Calu3 (cell line): ENCODE data around the gene POC1A. TPM values are rescaled to one million over a fixed set of nuclear protein-coding genes. Genes with fewer than 3 reads are reported as not detected.

Experiments used
- BruUV-seq: library from RNA; stranded (reverse); fragments of 400-500 nt; replicated peaks from 2 replicates; lab custom pipeline; 2021; lab: Mats Ljungman, UMichigan
- CTCF ChIA-PET: fragments of 300-600 bp; sonication (Branson Sonifier 250); formaldehyde crosslinking; loops from one replicate; lab custom pipeline; 2022; ENCODE audit warnings: antibody characterized with exemption; lab: Charles Lee
- DNase-seq: peaks from one replicate; pipeline ENCODE4 v3.0.0; 2022
- H3K27ac Mint-ChIP-seq: one replicate; pipeline ENCODE4 v1.8.0; 2022; ENCODE audit warnings: mixed read lengths; ENCODE audit not compliant: unreplicated experiment
- H3K27me3 Mint-ChIP-seq: one replicate; pipeline ENCODE4 v1.8.0; 2022; ENCODE audit warnings: mixed read lengths; ENCODE audit not compliant: unreplicated experiment
- H3K36me3 Mint-ChIP-seq: one replicate; pipeline ENCODE4 v1.8.0; 2022; ENCODE audit warnings: mild to moderate bottlenecking, moderate library complexity, mixed read lengths; ENCODE audit not compliant: insufficient read depth, unreplicated experiment
- H3K4me1 Mint-ChIP-seq: one replicate; pipeline ENCODE4 v1.8.0; 2022; ENCODE audit warnings: mild to moderate bottlenecking, low read depth, mixed read lengths; ENCODE audit not compliant: unreplicated experiment
- H3K4me3 Mint-ChIP-seq: one replicate; pipeline ENCODE4 v1.8.0; 2022; ENCODE audit warnings: mild to moderate bottlenecking, low read depth, moderate library complexity, mixed read lengths; ENCODE audit not compliant: unreplicated experiment
- H3K9me3 Mint-ChIP-seq: one replicate; pipeline ENCODE4 v1.8.0; 2022; ENCODE audit warnings: low read depth, mixed read lengths; ENCODE audit not compliant: unreplicated experiment
- intact Hi-C: fragments of 100-400 bp; cut with micrococcal nuclease; formaldehyde crosslinking; loops from one replicate; pipeline ENCODE4 v1.10.0; 2022; ENCODE audit not compliant: unreplicated experiment
- total RNA-seq: library from RNA; stranded (reverse); gene quantifications from 2 replicates; pipeline ENCODE4 v1.2.3, GENCODE V29; 2022
- TF ChIP-seq, protein P1 (sequence below): fragments of 200-600 bp; IDR thresholded peaks from one replicate; pipeline ENCODE4 v1.8.0; 2022; ENCODE audit warnings: antibody characterized with exemption; ENCODE audit not compliant: unreplicated experiment

The POC1A gene
- total RNA-seq, 1 experiment from 2014 or later, result 26.9 TPM

DNA sequence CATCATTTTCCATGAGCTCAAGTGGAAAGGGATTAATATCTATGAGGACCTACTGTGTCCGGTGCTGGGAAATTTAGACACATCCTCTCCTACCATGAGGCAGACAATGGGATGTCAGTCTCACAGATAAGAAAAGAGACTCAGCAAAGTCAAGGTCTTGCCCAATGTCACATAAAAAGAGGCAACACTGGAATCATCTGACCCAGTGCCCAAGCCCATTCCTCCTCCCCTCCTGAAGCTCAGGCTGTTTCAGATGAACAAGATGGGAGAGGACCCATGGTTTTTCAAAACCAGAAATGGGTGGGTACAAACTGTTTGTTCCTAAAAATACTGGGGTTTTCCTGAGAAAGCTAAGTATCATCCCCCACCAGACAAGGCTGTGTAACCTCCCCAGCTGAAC, 22.2 kb downstream of the POC1A start:
- CTCF ChIA-PET, result no interaction called here
- no TSS peak for BruUV-seq
- Mint-ChIP-seq H3K36me3 (peaks cover 13% of the 10 kb centered on the region), H3K4me3 (no peak overlapping the region), H3K9me3 (no peaks in the 10 kb centered on the region), H3K27ac (no peak overlapping the region), H3K4me1 (peaks cover 14% of the 10 kb centered on the region), H3K27me3 (no peaks in the 10 kb centered on the region)
- no peak for DNase-seq
- TF ChIP-seq, protein P1, sequence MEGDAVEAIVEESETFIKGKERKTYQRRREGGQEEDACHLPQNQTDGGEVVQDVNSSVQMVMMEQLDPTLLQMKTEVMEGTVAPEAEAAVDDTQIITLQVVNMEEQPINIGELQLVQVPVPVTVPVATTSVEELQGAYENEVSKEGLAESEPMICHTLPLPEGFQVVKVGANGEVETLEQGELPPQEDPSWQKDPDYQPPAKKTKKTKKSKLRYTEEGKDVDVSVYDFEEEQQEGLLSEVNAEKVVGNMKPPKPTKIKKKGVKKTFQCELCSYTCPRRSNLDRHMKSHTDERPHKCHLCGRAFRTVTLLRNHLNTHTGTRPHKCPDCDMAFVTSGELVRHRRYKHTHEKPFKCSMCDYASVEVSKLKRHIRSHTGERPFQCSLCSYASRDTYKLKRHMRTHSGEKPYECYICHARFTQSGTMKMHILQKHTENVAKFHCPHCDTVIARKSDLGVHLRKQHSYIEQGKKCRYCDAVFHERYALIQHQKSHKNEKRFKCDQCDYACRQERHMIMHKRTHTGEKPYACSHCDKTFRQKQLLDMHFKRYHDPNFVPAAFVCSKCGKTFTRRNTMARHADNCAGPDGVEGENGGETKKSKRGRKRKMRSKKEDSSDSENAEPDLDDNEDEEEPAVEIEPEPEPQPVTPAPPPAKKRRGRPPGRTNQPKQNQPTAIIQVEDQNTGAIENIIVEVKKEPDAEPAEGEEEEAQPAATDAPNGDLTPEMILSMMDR, result no peak
- intact Hi-C loops, result no loop called here

- Mint-ChIP-seq H3K9me3 (no peaks in the 10 kb centered on the region), H3K27ac (no peak overlapping the region), H3K36me3 (peaks cover 13% of the 10 kb centered on the region), H3K4me3 (no peak overlapping the region), H3K4me1 (peaks cover 14% of the 10 kb centered on the region), H3K27me3 (no peaks in the 10 kb centered on the region)
- CTCF ChIA-PET, result no interaction called here
- no peak for DNase-seq
- BruUV-seq, result no TSS peak
- intact Hi-C loops, result no loop called here
- TF ChIP-seq, protein P1, result no peak
Observed at GRCh38 chr3:52130966-52131622, 23.1 kb downstream of the POC1A start.

- TF ChIP-seq, protein P1, result no peak
- Mint-ChIP-seq H3K9me3 (no peaks in the 10 kb centered on the region), H3K36me3 (no peaks in the 10 kb centered on the region), H3K27me3 (no peaks in the 10 kb centered on the region), H3K4me3 (no peak overlapping the region), H3K4me1 (peaks cover 14% of the 10 kb centered on the region), H3K27ac (no peak overlapping the region)
- BruUV-seq, result no TSS peak
- intact Hi-C loops, result no loop called here
- peak; percentile 28 for DNase-seq
- CTCF ChIA-PET, result interaction anchor here (1.0 to 1.3 kb wide), 3 partner anchors 10 to 75 kb away, joined by 3 to 5 read pairs (median 4); partner anchors contain the start of gene POC1A
Observed at GRCh38 chr3:52128118-52128683, 26.0 kb downstream of the POC1A start.

- H3K9me3 Mint-ChIP-seq, result no peaks in the 10 kb centered on the region
Observed at GRCh38 chr3:52126500-52126899, 27.7 kb downstream of the POC1A start.

More at GRCh38 chr3:52126500-52126899, 27.7 kb downstream of the POC1A start:
- intact Hi-C loops, result no loop called here
- Mint-ChIP-seq H3K4me1 (peaks cover 14% of the 10 kb centered on the region), H3K27ac (no peak overlapping the region), H3K36me3 (no peaks in the 10 kb centered on the region), H3K27me3 (no peaks in the 10 kb centered on the region), H3K4me3 (no peak overlapping the region)
- CTCF ChIA-PET, result no interaction called here
- DNase-seq, result no peak
- TF ChIP-seq, protein P1, result no peak
- no TSS peak for BruUV-seq
